NT2/D1 (cell line): Measurements from ENCODE around the gene VRK2.

ENCODE experiments used
- DNase-seq: peaks from one replicate; pipeline ENCODE4 v3.0.0-alpha.2; 2011; ENCODE audit warnings: low read depth, low spot score
- H3K27me3 ChIP-seq: 2 replicates; pipeline ENCODE4 v1.6.0; 2011; ENCODE audit warnings: mild to moderate bottlenecking; ENCODE audit not compliant: insufficient read length, insufficient read depth
- H3K36me3 ChIP-seq: 2 replicates; pipeline ENCODE4 v1.6.1; 2011; ENCODE audit warnings: mild to moderate bottlenecking, low read length, mixed read lengths; ENCODE audit not compliant: insufficient read depth, insufficient read length
- H3K4me1 ChIP-seq: 2 replicates; pipeline ENCODE4 v1.5.1; 2011; ENCODE audit not compliant: insufficient read depth, insufficient read length
- H3K4me3 ChIP-seq: 2 replicates; pipeline ENCODE4 v1.5.1; 2011; ENCODE audit warnings: low read depth; ENCODE audit not compliant: insufficient read length
- H3K9ac ChIP-seq: 2 replicates; pipeline ENCODE4 v1.6.0; 2011; ENCODE audit warnings: low read depth; ENCODE audit not compliant: insufficient read length
- H3K9me3 ChIP-seq: 2 replicates; pipeline ENCODE4 v1.5.1; 2011; ENCODE audit warnings: mild to moderate bottlenecking, low read length; ENCODE audit not compliant: insufficient read depth
- SUZ12 ChIP-seq: IDR thresholded peaks from 2 replicates; pipeline ENCODE4 v1.6.1; 2011; ENCODE audit not compliant: insufficient read length, insufficient read depth; ENCODE audit errors: extremely low read depth
- YY1 ChIP-seq: IDR thresholded peaks from 2 replicates; pipeline ENCODE4 v1.6.1; 2011; ENCODE audit not compliant: insufficient read length, insufficient read depth
- ZNF274 ChIP-seq: IDR thresholded peaks from 2 replicates; pipeline ENCODE4 v1.6.1; 2011; ENCODE audit warnings: mild to moderate bottlenecking, low read depth, low read length

VRK2 gene

DNA sequence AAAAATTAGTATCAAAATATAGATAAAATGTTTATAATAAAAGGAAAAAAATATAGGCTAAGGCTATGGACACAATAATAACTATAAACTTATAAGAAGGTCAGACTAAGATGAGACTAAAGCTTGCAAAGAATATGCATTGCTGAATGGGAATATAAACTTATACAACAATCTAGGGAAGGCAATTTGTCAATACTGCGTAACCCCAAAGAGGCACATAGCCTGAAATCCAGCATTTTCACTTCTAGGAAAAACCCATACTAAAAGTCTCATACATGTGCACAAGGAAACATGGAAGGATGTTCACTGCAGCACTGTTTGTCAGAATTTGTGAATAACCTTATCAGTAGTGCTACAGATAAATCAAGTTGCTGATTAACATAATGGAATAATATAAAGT lies 149.1 kb downstream of the VRK2 start:
- no peak overlapping the region for H3K4me3 ChIP-seq
- DNase-seq, result no peak
- H3K36me3 ChIP-seq, result peaks cover 2% of the 10 kb centered on the region
- H3K4me1 ChIP-seq, result no peaks in the 10 kb centered on the region
- H3K27me3 ChIP-seq, result no peaks in the 10 kb centered on the region
- no peak overlapping the region for H3K9ac ChIP-seq
- no peaks in the 10 kb centered on the region for H3K9me3 ChIP-seq
- no peak for TF ChIP-seq YY1
- no peak for TF ChIP-seq SUZ12

DNA sequence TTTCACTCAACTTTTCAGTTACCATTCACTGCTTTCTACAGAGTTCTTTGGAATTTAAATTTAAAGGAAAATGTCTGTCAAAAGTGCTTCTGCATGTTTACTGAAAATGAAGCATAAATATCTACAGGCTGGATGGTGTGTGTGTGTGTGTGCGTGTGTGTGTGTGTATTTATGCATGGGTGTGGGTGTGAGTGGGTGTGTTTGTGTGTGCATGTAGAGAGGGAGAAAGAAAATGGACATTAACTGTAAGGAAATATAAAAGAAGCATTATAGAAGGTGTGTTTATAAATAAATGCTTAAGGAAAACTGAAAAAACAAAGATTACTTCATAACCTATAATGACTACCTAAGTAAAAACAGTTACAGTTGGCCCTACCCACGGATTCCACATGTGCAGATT lies 151.3 kb downstream of the VRK2 start:
- Histone ChIP-seq H3K27me3 (no peaks in the 10 kb centered on the region), H3K9ac (no peak overlapping the region), H3K4me1 (no peaks in the 10 kb centered on the region), H3K4me3 (no peak overlapping the region), H3K36me3 (no peaks in the 10 kb centered on the region), H3K9me3 (no peaks in the 10 kb centered on the region)
- DNase-seq, result no peak
- TF ChIP-seq YY1 (no peak), SUZ12 (no peak), ZNF274 (no peak)

DNA sequence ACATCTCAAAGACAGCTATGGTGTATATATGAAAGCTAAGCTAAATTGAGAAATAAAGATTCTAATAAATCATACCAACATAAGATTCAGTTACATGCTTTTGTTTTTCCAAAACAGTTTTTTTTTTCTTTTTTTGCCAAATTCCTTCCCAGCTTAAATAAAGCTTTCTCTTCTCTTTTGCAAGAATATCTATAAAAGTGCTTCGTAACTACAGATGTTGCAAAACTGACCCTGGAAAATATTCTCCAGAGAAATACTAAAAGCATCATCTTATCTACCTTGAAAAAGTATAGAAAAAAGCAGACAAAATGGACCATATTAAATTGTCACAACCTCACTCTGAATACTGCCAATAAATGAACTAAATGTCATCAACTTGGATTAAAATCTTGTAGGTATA lies 155.8 kb downstream of the VRK2 start:
- no peak for TF ChIP-seq SUZ12
- TF ChIP-seq ZNF274, result no peak
- no peak for TF ChIP-seq YY1
- no peaks in the 10 kb centered on the region for H3K4me1 ChIP-seq
- no peaks in the 10 kb centered on the region for H3K27me3 ChIP-seq
- H3K9me3 ChIP-seq, result no peaks in the 10 kb centered on the region
- no peak overlapping the region for H3K9ac ChIP-seq
- H3K4me3 ChIP-seq, result no peak overlapping the region
- no peak for DNase-seq
- H3K36me3 ChIP-seq, result peaks cover 5% of the 10 kb centered on the region

DNA sequence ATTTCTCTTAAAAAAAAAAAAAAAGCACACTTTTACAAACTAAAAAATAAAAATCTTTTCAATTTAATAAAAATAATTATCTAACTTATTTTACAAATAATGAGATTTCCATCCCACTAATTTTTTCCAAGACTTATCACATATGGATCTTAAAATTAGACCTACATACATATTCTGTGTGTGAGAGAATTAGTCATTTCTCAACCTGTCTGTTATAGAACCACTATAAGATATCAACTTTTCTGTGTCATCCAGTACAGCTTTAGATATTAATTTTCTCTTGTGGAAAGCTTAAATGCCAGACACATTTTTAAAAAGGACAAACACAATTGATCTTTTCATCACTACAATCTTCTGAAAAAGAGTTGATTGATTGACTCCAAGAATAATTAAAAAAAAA lies 156.4 kb downstream of the VRK2 start:
- H3K4me3 ChIP-seq, result no peak overlapping the region
- no peak overlapping the region for H3K9ac ChIP-seq
- DNase-seq, result no peak
- H3K4me1 ChIP-seq, result no peaks in the 10 kb centered on the region
- H3K36me3 ChIP-seq, result peaks cover 5% of the 10 kb centered on the region
- no peaks in the 10 kb centered on the region for H3K27me3 ChIP-seq
- TF ChIP-seq YY1, result no peak
- no peak for TF ChIP-seq SUZ12
- no peak for TF ChIP-seq ZNF274
- H3K9me3 ChIP-seq, result no peaks in the 10 kb centered on the region

DNA sequence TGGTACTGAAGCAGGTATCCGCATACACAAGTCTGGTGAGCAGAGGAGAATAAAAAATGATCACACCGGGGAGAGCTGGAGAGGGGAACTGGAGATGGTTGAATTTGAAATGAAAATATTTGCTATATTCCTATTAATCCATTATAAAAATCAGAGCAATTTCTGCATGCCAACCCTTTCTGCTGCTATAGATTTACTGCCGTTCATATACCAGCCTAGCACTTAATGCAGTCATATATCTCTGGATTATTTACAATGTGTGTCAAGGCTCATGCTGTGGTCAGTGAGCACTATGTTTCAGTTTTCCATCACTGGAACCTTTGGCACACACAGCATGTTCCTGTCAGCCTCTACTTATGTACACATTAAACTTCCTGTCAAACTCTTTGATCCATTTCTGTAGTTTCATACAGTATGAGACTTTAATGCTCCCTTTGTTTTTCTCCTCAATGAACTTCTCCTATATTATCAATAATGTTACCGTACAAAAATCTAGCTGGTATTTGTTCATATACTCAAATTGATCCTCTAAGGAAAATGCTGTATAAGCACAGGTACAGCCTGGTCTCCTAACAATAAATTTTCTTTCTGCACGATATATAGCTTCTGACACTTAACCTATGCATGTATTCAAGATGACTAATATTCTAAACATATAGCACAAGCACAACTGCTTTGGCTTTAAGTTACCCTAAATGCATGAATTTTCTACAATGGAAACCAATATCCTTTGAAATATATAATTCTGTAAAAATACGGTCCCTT lies 157.8 kb downstream of the VRK2 start:
- Histone ChIP-seq H3K9ac (no peak overlapping the region), H3K4me1 (no peaks in the 10 kb centered on the region), H3K36me3 (peaks cover 10% of the 10 kb centered on the region), H3K9me3 (peaks cover 3% of the 10 kb centered on the region; the same call in 1 of the 2 replicates), H3K27me3 (no peaks in the 10 kb centered on the region), H3K4me3 (no peak overlapping the region)
- DNase-seq, result no peak
- no peak for TF ChIP-seq ZNF274
- no peak for TF ChIP-seq SUZ12
- no peak for TF ChIP-seq YY1

DNA sequence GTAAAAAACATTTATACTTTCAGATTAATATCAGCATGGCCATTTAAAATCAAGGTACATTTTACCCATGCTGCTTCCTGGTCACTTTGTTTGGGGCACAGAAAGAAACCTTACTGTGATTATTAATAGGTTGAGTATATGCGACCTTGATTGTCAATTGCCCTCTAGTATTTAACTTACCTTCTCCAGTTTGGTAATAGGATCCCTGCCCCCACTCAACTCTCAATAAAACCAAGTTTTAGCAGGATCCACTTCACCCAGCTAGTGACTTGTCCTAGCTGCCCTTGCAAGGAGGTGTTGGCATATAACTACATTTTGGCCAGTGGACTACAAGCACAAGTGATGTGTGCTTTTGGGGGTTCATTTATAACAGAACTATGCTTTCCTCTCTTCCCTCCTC lies 160.2 kb downstream of the VRK2 start:
- TF ChIP-seq YY1, result no peak
- no peak for TF ChIP-seq ZNF274
- no peak for TF ChIP-seq SUZ12
- Histone ChIP-seq H3K9me3 (peaks cover 19% of the 10 kb centered on the region; the same call in 1 of the 2 replicates), H3K4me3 (no peak overlapping the region), H3K27me3 (no peaks in the 10 kb centered on the region), H3K36me3 (peaks cover 20% of the 10 kb centered on the region), H3K4me1 (no peaks in the 10 kb centered on the region), H3K9ac (no peak overlapping the region)
- DNase-seq, result no peak

DNA sequence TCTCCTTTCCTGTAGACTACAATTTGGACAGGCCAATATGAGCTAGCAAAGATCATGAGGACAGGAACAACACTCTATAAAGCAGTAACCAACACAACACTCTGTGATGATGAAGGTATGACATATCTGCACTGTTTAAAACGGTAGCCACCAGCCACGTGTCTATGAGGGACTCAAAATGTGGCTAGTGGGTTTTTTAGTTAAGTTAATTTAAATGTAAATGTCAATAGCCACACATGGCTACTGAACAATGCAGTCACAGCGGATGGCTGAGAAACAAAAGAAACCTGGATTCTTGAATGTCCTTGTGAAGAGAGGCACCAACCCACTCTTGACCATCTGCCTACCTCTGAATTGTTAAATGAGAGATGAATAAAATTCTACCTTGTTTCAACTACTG lies 160.6 kb downstream of the VRK2 start:
- Histone ChIP-seq H3K36me3 (peaks cover 22% of the 10 kb centered on the region), H3K4me1 (no peaks in the 10 kb centered on the region), H3K4me3 (no peak overlapping the region), H3K9me3 (peaks cover 21% of the 10 kb centered on the region; the same call in 1 of the 2 replicates), H3K27me3 (no peaks in the 10 kb centered on the region), H3K9ac (no peak overlapping the region)
- TF ChIP-seq YY1 (no peak), SUZ12 (no peak), ZNF274 (no peak)
- DNase-seq, result no peak
